Hepatic stellate cell (primary cell): Measurements from ENCODE around the gene SLC22A31.
"Not testable (repeated sequence)": the region's sequence is repeated elsewhere in the genome, so short reads cannot be mapped to it uniquely, and the experiment has no call there.

Experiments
- DNase-seq: peaks from one replicate; pipeline ENCODE4 v3.0.0; 2011; ENCODE audit warnings: low spot score

The SLC22A31 gene

GRCh38 chr16:89192956-89193575 is 7.3 kb downstream of the SLC22A31 start:
- peak; percentile 60 for DNase-seq

- DNase-seq: peak; percentile 73
Observed at GRCh38 chr16:89192186-89192955, 8.0 kb downstream of the SLC22A31 start.

GRCh38 chr16:89191901-89192185 is 8.5 kb downstream of the SLC22A31 start:
- no peak for DNase-seq

- DNase-seq: no peak
Observed at GRCh38 chr16:89191033-89191900, 9.1 kb downstream of the SLC22A31 start.

GRCh38 chr16:89190150-89190958 is 10.0 kb downstream of the SLC22A31 start:
- DNase-seq: no peak

- no peak for DNase-seq
Observed at GRCh38 chr16:89189358-89190025, 10.8 kb downstream of the SLC22A31 start.

GRCh38 chr16:89188471-89189357 is 11.6 kb downstream of the SLC22A31 start:
- not testable (repeated sequence) for DNase-seq

GRCh38 chr16:89187770-89188392 is 12.5 kb downstream of the SLC22A31 start:
- peak; percentile 68 for DNase-seq

GRCh38 chr16:89187032-89187769 is 13.1 kb downstream of the SLC22A31 start:
- DNase-seq: peak; percentile 51

GRCh38 chr16:89186593-89187031 is 13.7 kb downstream of the SLC22A31 start:
- not testable (repeated sequence) for DNase-seq

- not testable (repeated sequence) for DNase-seq
Observed at GRCh38 chr16:89185887-89186592, 14.3 kb downstream of the SLC22A31 start.

- no peak for DNase-seq
Observed at GRCh38 chr16:89184933-89185794, 15.2 kb downstream of the SLC22A31 start.

GRCh38 chr16:89184677-89184932 is 15.7 kb downstream of the SLC22A31 start:
- DNase-seq: no peak

- DNase-seq: no peak
Observed at GRCh38 chr16:89183975-89184676, 16.2 kb downstream of the SLC22A31 start.

- no peak for DNase-seq
Observed at GRCh38 chr16:89183463-89183862, 16.9 kb downstream of the SLC22A31 start.

GRCh38 chr16:89179656-89180315 is 20.6 kb downstream of the SLC22A31 start:
- DNase-seq: no peak

GRCh38 chr16:89179148-89179484 is 21.2 kb downstream of the SLC22A31 start:
- DNase-seq: no peak
